Mesodermal cell (in vitro differentiated cells): ENCODE data around the gene ZNF669. TPM values are rescaled to one million over a fixed set of nuclear protein-coding genes. Genes with fewer than 3 reads are reported as not detected.
A peak's percentile ranks its signal among the peaks of the same experiment; 100 is the strongest.
"Not testable (repeated sequence)": the region's sequence is repeated elsewhere in the genome, so short reads cannot be mapped to it uniquely, and the experiment has no call there.

Experiments
- H3K27ac ChIP-seq: 2 replicates; pipeline ENCODE4 v1.7.0; 2013; ENCODE audit warnings: mild to moderate bottlenecking, low read depth, low read length, moderate library complexity; ENCODE audit not compliant: severe bottlenecking
- H3K36me3 ChIP-seq: 2 replicates; pipeline ENCODE4 v1.7.1; 2013; ENCODE audit warnings: mild to moderate bottlenecking, low read length, moderate library complexity; ENCODE audit not compliant: control insufficient read depth, insufficient read depth
- H3K4me1 ChIP-seq: one replicate; pipeline ENCODE4 v1.7.1; 2013; ENCODE audit warnings: mild to moderate bottlenecking, low read length; ENCODE audit not compliant: insufficient read depth, control insufficient read depth, poor library complexity, severe bottlenecking
- H3K4me3 ChIP-seq: 2 replicates; pipeline ENCODE4 v1.7.0; 2013; ENCODE audit warnings: low read length, control low read depth, mild to moderate bottlenecking; ENCODE audit not compliant: insufficient read depth, poor library complexity, severe bottlenecking; ENCODE audit errors: extremely low read depth
- H3K9me3 ChIP-seq: 2 replicates; pipeline ENCODE4 v1.7.1; 2013; ENCODE audit warnings: mild to moderate bottlenecking, low read length, moderate library complexity; ENCODE audit not compliant: control insufficient read depth
- WGBS, 2 experiments: methylation state at CpG; one replicate each; pipeline ENCODE4 v1.1.5; 2013; ENCODE audit warnings: missing lambda C conversion rate in 2 of 2; ENCODE audit not compliant: insufficient coverage in 2 of 2; 5-methylcytosine and 5-hydroxymethylcytosine counted together
- polyA plus RNA-seq, 2 experiments: library from polyadenylated mRNA; stranded (reverse); fragments of 50-300 nt; gene quantifications; one replicate each; pipeline ENCODE4 v1.2.3, GENCODE V29; 2013

The ZNF669 gene
- 11.2 TPM for polyA plus RNA-seq (2013, experiment 1 of 2)
- 10.3 TPM for polyA plus RNA-seq (2013, experiment 2 of 2)

DNA sequence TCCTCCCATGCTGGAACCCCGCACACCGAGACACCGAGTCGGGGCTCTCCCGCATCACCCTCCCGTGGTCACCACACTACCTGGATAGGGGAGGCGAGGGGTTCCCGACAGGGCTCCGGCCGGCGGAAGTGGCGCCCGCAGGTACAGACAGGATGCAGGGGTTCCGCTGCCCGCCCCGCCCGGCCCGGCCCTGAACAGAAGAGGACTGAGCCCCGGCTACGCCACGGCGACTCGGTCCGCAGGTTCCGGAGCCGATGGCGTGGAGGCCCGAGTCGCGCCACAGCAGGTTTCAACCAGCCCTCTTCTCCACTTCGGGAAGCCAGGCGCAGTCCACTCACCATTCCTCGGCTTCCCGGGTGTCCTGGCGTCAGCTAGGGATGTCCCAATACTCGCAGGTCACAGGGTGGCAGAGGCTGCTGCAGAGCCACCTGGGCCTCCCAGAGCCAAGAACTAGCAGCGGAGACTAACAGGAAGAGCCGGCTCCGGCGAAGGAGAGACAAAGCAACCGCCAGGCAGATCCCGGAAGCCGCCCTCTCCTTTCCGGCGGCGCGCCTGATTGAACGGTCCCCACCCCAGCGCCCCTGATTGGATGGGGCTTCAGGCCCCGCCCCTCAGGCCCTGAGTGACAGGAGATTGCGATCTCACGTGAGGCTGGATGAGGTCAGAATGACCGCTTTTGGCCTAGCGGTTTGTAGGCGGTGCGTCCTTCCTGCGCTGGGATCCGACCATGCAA is at the start of gene ZNF669:
Gene ZNF669 (minus strand): TSS at position 498 of the 733 bp plus-strand sequence. CDS start 157 bp downstream, at position 341.
- Histone ChIP-seq H3K27ac (peak within 1 kb of the TSS; percentile 94), H3K36me3 (peaks cover 39% of the 10 kb centered on the region), H3K4me3 (peak within 1 kb of the TSS; percentile 96), H3K4me1 (no peaks in the 10 kb centered on the region), H3K9me3 (peaks cover 39% of the 10 kb centered on the region)
- 0% methylated on average over 37 to 43 of the region's 58 CpGs for WGBS, 2 experiments

DNA sequence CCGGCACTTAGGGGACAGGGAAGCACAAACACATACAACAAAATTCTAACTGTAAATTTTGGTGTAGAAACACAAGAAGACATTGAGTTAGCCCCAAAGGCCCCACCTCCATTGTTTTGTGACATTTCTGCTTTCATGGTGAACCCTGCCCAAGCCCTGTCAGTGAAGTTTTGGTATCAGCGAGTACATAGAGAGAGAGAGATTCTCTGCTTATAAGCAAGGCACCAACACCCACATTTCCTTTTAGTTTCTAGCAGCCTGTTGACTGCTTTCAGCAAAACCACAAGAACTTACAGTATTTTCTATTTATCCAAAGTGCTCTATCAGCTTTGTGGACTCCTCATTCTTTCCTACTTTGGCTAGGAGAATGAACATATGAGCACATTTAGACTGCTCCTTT is 43.6 kb upstream of the ZNF669 start:
- Histone ChIP-seq H3K36me3 (peaks cover 94% of the 10 kb centered on the region), H3K9me3 (peaks cover 52% of the 10 kb centered on the region), H3K4me3 (no peak overlapping the region), H3K27ac (no peak overlapping the region), H3K4me1 (no peaks in the 10 kb centered on the region)
- no CpG with 5 or more reads among the region's 2 CpGs for WGBS, 2 experiments

DNA sequence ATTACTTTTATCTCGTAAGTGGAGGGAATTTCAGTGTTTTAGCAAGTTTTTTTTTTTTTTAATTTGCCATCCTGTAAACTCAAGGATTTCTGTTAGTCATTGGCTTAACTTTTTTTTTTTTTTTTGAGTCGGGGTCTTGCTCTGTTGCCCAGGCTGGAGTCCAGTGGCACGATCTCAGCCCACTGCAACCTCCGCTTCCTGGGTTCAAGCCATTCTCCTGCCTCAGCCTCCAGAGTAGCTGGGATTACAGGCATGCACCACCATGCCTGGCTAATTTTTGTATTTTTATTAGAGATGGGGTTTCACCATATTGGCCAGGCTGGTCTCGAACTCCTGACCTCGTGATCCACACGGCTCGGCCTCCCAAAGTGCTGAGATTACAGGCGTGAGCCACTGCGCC is 43.0 kb upstream of the ZNF669 start:
- H3K27ac ChIP-seq, H3K4me3 ChIP-seq, H3K4me1 ChIP-seq: not testable (repeated sequence)
- Histone ChIP-seq H3K36me3 (peaks cover 93% of the 10 kb centered on the region), H3K9me3 (peaks cover 48% of the 10 kb centered on the region)
- WGBS, 2 experiments, result 84 to 90% methylated on average over 6 to 10 of the region's 10 CpGs

DNA sequence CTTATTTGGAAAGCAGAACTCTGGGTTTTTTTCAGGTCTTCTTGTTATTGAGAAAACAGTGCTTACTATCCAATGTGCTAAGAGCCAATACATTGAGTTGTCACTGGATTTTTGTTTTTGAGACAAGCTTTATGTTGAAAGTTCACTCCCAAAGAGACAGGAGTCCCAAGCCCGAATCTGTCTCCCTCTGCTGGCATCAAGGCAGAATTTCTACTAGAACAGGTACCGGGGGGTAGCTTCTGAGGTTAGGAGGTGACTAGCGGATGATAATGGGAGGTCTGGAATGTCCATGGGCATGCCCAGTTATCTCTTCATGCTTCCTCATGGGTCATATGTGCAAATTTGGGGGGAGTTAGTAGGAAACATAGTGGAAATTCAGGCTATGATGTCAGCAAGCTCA is 42.5 kb upstream of the ZNF669 start:
- WGBS, 2 experiments, result 100% methylated on average over 2 to 3 of the region's 3 CpGs
- Histone ChIP-seq H3K4me3 (no peak overlapping the region), H3K36me3 (peaks cover 93% of the 10 kb centered on the region), H3K4me1 (no peaks in the 10 kb centered on the region), H3K9me3 (peaks cover 50% of the 10 kb centered on the region), H3K27ac (no peak overlapping the region)

DNA sequence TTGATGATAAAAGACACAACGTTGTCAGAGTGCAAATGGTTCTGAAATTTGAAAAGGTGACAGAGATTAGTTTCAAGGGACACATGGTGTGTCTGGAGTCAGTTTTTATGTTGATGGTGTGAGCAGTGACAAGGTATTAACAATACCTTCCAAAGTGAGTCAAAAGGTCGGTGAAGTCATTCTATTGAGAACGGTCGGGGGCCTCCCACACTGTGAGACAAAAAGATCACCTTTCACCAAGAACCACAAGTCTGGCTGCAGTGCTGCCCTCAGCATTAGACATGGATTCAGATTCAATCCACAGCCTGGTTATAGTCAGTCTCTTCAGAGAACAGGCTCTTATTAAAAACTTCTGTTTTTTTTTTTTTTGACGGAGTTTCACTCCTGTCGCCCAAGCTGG is 41.1 kb upstream of the ZNF669 start:
- Histone ChIP-seq H3K4me3 (no peak overlapping the region), H3K9me3 (peaks cover 56% of the 10 kb centered on the region), H3K4me1 (no peaks in the 10 kb centered on the region), H3K27ac (no peak overlapping the region), H3K36me3 (peaks cover 97% of the 10 kb centered on the region)
- 88 to 94% methylated on average over 5 of the region's 6 CpGs for WGBS, 2 experiments

DNA sequence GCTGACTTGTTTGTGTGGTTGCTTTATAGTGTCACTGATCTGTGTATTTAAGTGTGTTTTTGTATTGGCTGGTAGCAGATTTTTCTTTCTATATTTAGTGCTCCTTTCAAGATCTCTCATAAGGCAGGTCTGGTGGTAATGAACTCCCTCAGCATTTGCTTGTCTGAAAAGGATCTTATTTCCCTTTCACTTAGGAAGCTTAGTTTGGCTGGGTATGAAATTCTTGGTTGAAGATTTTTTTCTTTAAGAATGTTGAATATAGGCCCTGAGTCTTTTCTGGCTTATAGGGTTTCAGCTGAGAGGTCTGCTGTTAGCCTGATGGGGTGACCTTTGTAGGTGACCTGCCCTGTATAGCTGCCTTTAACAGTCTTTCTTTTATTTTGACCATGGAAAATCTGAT is 35.4 kb upstream of the ZNF669 start:
- not testable (repeated sequence) for H3K4me1 ChIP-seq, H3K27ac ChIP-seq, H3K4me3 ChIP-seq
- peaks cover 66% of the 10 kb centered on the region for H3K9me3 ChIP-seq
- H3K36me3 ChIP-seq, result peaks cover 57% of the 10 kb centered on the region

DNA sequence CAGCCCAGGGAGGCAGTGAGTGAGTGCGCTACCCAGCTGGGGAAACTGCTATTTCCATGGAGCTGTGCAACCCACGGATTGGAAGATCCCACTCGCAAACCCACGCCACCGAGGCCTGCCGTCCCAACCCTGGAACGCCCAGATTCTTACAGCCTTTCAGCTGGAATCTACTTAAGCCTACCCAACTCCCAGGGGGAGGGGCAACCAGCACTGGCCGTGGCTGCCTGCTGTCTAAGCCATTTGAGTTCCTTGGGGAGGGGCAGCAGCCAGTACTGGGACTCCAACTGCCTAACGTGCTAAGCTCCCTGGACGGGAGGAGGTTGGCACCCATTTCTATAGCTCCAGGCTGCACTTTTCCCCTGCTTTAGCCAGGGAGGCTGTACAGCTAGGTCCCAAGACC is 27.1 kb upstream of the ZNF669 start:
- Histone ChIP-seq H3K36me3 (peaks cover 41% of the 10 kb centered on the region), H3K9me3 (peaks cover 26% of the 10 kb centered on the region), H3K4me3 (no peak overlapping the region), H3K4me1 (no peaks in the 10 kb centered on the region), H3K27ac (no peak overlapping the region)
- WGBS, 2 experiments, result 75 to 86% methylated on average over 9 to 10 of the region's 10 CpGs

DNA sequence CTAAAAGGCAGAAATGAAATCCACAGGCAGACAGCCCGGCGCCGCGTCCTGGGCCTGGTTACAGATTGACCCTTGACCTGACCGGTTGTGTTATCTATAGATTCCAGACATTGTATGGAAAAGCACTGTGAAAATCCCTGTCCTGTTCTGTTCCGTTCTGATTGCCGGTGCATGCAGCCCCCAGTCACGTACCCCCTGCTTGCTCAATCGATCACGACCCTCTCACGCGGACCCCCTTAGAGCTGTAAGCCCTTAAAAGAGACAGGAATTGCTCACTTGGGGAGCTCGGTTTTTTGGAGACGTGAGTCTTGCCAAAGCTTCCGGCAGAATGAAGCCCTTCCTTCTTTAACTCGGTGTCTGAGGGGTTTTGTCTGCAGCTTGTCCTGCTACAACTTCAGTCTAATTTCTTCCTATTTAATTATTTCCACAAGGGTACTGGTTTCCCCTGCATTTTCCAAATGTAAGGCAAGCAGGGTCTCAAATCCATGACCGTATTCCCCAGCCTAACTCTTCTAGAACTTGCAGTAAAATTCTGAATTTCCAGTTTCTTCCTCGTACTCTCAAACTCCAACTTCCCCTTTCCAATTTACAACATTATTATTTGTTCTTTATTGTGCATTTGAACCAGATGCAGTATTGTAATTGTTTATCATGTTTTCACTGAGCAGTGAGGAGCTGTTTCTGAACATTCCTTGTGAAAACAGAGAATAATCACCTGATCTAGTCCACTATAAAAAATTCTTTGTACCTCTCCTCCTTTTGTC is 23.5 kb upstream of the ZNF669 start:
- Histone ChIP-seq H3K36me3 (peaks cover 33% of the 10 kb centered on the region), H3K4me3 (peak overlapping the region; percentile 41)
- not testable (repeated sequence) for H3K27ac ChIP-seq, H3K4me1 ChIP-seq, H3K9me3 ChIP-seq
- 43 to 56% methylated on average over 1 to 3 of the region's 18 CpGs for WGBS, 2 experiments

DNA sequence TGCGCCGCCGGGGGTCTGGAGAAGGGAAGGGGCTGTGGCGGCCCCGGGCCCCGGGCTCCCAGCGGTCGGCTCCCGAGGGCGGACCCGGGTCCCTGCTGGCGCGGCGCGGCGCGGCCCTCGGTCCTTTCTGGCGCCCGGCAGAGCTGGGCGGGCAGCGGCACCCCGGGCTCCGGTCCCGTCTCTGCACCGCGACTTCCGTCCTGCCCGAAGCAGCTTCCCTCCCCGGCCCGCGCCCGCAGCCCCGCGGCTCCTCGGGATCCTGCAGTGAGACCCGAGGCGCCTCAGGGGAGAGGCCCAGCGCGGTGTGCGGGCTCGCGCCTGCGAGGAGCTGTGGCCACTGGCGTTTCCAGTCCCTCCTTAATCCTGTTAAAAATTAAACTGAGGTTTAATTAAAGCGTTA is 22.4 kb upstream of the ZNF669 start:
- peaks cover 28% of the 10 kb centered on the region for H3K36me3 ChIP-seq
- H3K4me1 ChIP-seq, H3K27ac ChIP-seq, H3K9me3 ChIP-seq, H3K4me3 ChIP-seq: not testable (repeated sequence)
- WGBS, 2 experiments, result no CpG with 5 or more reads among the region's 46 CpGs

DNA sequence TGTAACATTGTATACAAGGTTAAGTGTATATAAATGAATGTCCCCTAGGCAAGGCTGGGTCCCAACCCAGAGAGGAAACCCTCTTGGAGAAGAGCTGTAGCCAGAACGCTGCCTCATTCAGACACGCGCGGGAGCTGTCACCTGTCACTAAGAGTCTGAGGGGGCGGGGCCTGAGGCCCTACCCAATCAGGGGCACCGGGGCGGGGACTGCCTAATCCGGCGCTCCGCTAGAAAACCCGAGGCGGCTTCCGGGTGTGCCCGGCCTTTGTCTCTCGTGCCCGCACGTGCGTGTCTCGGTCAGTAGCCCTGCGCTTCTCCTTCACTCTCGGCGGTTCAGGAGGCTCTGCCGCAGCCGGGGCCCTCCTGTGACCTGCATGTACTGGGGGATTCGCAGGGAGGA is 22.0 kb upstream of the ZNF669 start:
- not testable (repeated sequence) for H3K27ac ChIP-seq, H3K4me3 ChIP-seq, H3K9me3 ChIP-seq, H3K4me1 ChIP-seq
- peaks cover 23% of the 10 kb centered on the region for H3K36me3 ChIP-seq
- WGBS, 2 experiments, result no CpG with 5 or more reads among the region's 25 CpGs

DNA sequence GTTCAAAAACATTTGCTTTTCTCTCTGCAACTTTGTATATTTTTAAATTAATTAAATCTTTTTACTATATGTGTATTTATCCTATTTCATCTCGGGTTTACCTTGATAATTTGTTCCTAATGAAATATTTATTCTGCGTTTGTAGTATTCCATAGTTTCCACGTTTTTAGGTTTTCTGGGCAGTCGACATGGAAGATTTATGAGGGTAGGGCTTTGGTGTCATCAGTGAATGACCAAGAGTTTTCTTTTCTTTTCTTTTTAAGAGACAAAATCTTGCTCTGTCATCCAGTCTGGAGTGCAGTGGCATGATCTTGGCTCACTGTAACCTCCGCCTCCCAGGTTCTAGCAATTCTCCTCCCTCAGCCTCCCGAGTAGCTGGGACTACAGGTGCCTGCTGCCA is 17.2 kb upstream of the ZNF669 start:
- WGBS, 2 experiments, result 80 to 81% methylated on average over 1 to 2 of the region's 6 CpGs
- no peaks in the 10 kb centered on the region for H3K4me1 ChIP-seq

More for the DNA sequence above, 17.2 kb upstream of the ZNF669 start:
- no peaks in the 10 kb centered on the region for H3K9me3 ChIP-seq
- H3K4me3 ChIP-seq, result no peak overlapping the region
- H3K27ac ChIP-seq, result no peak overlapping the region
- H3K36me3 ChIP-seq, result peaks cover 9% of the 10 kb centered on the region
